ENCODE results near the gene ABL1. TPM values are rescaled to one million over a fixed set of nuclear protein-coding genes. Genes with fewer than 3 reads are reported as not detected.
A peak's percentile ranks its signal among the peaks of the same experiment; 100 is the strongest.

ABL1 gene
- total and polyA plus RNA-seq, 3 experiments from 2014 or later = 16.3 to 39.3 (median 38.8) TPM

DNA sequence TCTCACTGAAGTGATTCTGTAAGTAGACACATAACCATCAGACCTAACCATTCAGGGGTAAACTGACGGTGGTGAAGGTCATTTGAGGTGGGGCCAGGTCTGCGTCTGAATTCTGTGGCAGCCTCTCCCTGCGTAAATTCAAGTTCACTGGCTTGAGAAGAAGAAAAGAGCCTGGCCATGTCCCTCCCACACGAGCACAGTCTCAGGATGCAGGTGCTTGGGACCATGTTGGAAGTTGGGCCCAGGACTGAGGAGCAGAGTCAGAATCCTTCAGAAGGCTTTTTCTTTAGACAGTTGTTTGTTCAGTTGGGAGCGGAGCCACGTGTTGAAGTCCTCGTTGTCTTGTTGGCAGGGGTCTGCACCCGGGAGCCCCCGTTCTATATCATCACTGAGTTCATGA, 37.5 kb downstream of the ABL1 start:
- no peaks in the 10 kb centered on the region for H3K27me3 ChIP-seq (ENCODE audit: insufficient read depth, low read length, poor library complexity, severe bottlenecking)
- H3K9me3 Mint-ChIP-seq = no peaks in the 10 kb centered on the region
- no peak overlapping the region for H3K4me3 ChIP-seq (ENCODE audit: low read length)
- peak overlapping the region in 1 of 8 donors; percentile 66 for H3K27ac Mint-ChIP-seq
- no peaks in the 10 kb centered on the region for H3K9me3 ChIP-seq (ENCODE audit: low read length)
- peaks cover 30% of the 10 kb centered on the region for H3K36me3 ChIP-seq (ENCODE audit: insufficient read depth, low read length)
- H3K4me3 Mint-ChIP-seq = no peak overlapping the region
- no peak for DNase-seq
- no peaks in the 10 kb centered on the region for H3K4me1 ChIP-seq (ENCODE audit: insufficient read depth, low read length)
- peaks cover 0 to 74% (median 7%) of the 10 kb centered on the region in 3 donors for H3K36me3 Mint-ChIP-seq
- H3K27me3 Mint-ChIP-seq = peaks cover 0 to 1% of the 10 kb centered on the region in 2 donors
- CTCF ChIA-PET = no interaction called here
- H3K4me1 Mint-ChIP-seq = no peaks in the 10 kb centered on the region
- no peak overlapping the region for H3K27ac ChIP-seq (ENCODE audit: low read depth, low read length)
- POLR2A ChIA-PET = no interaction called here

DNA sequence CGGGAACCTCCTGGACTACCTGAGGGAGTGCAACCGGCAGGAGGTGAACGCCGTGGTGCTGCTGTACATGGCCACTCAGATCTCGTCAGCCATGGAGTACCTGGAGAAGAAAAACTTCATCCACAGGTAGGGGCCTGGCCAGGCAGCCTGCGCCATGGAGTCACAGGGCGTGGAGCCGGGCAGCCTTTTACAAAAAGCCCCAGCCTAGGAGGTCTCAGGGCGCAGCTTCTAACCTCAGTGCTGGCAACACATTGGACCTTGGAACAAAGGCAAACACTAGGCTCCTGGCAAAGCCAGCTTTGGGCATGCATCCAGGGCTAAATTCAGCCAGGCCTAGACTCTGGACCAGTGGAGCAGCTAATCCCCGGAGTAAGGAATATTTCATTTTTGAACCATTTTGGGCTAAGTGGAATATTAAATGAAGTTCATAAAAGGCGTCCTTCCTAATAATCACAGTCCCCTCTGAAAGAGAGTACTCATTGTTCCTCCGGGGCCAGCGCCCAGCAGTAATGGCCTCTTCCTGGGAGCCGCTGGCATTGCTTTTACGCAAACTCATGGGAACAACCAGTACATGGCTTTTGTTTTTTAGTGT, 38.0 kb downstream of the ABL1 start:
- no peak overlapping the region for H3K27ac ChIP-seq (ENCODE audit: low read depth, low read length)
- CTCF ChIA-PET = no interaction called here
- Mint-ChIP-seq H3K27me3 (peaks cover 0 to 1% of the 10 kb centered on the region in 2 donors), H3K27ac (no peak overlapping the region), H3K36me3 (peaks cover 0 to 75% (median 7%) of the 10 kb centered on the region in 3 donors), H3K9me3 (no peaks in the 10 kb centered on the region), H3K4me1 (no peaks in the 10 kb centered on the region), H3K4me3 (no peak overlapping the region)
- no peaks in the 10 kb centered on the region for H3K9me3 ChIP-seq (ENCODE audit: low read length)
- H3K36me3 ChIP-seq (ENCODE audit: insufficient read depth, low read length) = peaks cover 30% of the 10 kb centered on the region
- no peak overlapping the region for H3K4me3 ChIP-seq (ENCODE audit: low read length)
- no peaks in the 10 kb centered on the region for H3K4me1 ChIP-seq (ENCODE audit: insufficient read depth, low read length)
- H3K27me3 ChIP-seq (ENCODE audit: insufficient read depth, low read length, poor library complexity, severe bottlenecking) = no peaks in the 10 kb centered on the region
- DNase-seq = no peak
- POLR2A ChIA-PET = no interaction called here

GRCh38 chr9:130873966-130874365, 38.9 kb downstream of the ABL1 start:
- H3K4me1 Mint-ChIP-seq = no peaks in the 10 kb centered on the region
- no peak for DNase-seq

GRCh38 chr9:130874783-130875182, 39.7 kb downstream of the ABL1 start:
- Mint-ChIP-seq H3K36me3 (peaks cover 0 to 84% (median 8%) of the 10 kb centered on the region in 3 donors), H3K4me3 (no peak overlapping the region), H3K9me3 (no peaks in the 10 kb centered on the region), H3K27me3 (peaks cover 0 to 1% of the 10 kb centered on the region in 2 donors), H3K4me1 (no peaks in the 10 kb centered on the region), H3K27ac (no peak overlapping the region)
- Histone ChIP-seq H3K27ac (ENCODE audit: low read depth, low read length) (no peak overlapping the region), H3K36me3 (ENCODE audit: insufficient read depth, low read length) (peaks cover 43% of the 10 kb centered on the region), H3K4me1 (ENCODE audit: insufficient read depth, low read length) (no peaks in the 10 kb centered on the region), H3K4me3 (ENCODE audit: low read length) (no peak overlapping the region), H3K27me3 (ENCODE audit: insufficient read depth, low read length, poor library complexity, severe bottlenecking) (no peaks in the 10 kb centered on the region), H3K9me3 (ENCODE audit: low read length) (no peaks in the 10 kb centered on the region)
- no peak for DNase-seq
- POLR2A ChIA-PET = no interaction called here
- CTCF ChIA-PET = no interaction called here

More at GRCh38 chr9:130873966-130874365, 38.9 kb downstream of the ABL1 start:
- CTCF ChIA-PET = no interaction called here
- Mint-ChIP-seq H3K9me3 (no peaks in the 10 kb centered on the region), H3K27me3 (peaks cover 0 to 1% of the 10 kb centered on the region in 2 donors), H3K4me3 (no peak overlapping the region), H3K27ac (peak overlapping the region in 1 of 8 donors; percentile 33), H3K36me3 (peaks cover 0 to 81% (median 7%) of the 10 kb centered on the region in 3 donors)
- H3K4me1 ChIP-seq (ENCODE audit: insufficient read depth, low read length) = no peaks in the 10 kb centered on the region
- no peaks in the 10 kb centered on the region for H3K27me3 ChIP-seq (ENCODE audit: insufficient read depth, low read length, poor library complexity, severe bottlenecking)
- H3K36me3 ChIP-seq (ENCODE audit: insufficient read depth, low read length) = peaks cover 35% of the 10 kb centered on the region
- H3K9me3 ChIP-seq (ENCODE audit: low read length) = no peaks in the 10 kb centered on the region
- POLR2A ChIA-PET = no interaction called here
- no peak overlapping the region for H3K27ac ChIP-seq (ENCODE audit: low read depth, low read length)
- no peak overlapping the region for H3K4me3 ChIP-seq (ENCODE audit: low read length)

DNA sequence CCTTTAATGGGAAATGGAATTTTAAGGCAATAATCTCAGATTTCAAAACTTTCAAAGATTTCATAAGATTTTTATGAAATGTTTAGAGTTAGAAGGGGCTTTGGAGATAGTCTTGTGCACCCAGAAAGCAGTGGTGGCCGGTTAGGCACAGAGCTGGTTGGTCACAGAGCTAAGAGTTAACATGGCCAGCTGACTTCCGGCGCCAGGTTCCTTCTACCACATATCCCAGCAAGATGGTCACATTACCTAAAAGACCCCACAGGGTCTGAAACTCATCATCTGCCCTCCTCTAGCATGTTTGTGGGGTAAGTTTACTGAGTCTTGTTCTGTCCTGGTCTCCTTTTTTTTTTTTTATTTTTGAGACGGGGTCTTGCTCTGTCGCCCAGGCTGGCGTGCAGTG, 42.2 kb downstream of the ABL1 start:
- Mint-ChIP-seq H3K27ac (no peak overlapping the region), H3K9me3 (no peaks in the 10 kb centered on the region), H3K36me3 (peaks cover 0 to 88% (median 11%) of the 10 kb centered on the region in 3 donors), H3K27me3 (no peaks in the 10 kb centered on the region), H3K4me1 (no peaks in the 10 kb centered on the region), H3K4me3 (no peak overlapping the region)
- Histone ChIP-seq H3K27ac (ENCODE audit: low read depth, low read length) (no peak overlapping the region), H3K27me3 (ENCODE audit: insufficient read depth, low read length, poor library complexity, severe bottlenecking) (no peaks in the 10 kb centered on the region), H3K9me3 (ENCODE audit: low read length) (no peaks in the 10 kb centered on the region), H3K4me1 (ENCODE audit: insufficient read depth, low read length) (no peaks in the 10 kb centered on the region), H3K4me3 (ENCODE audit: low read length) (no peak overlapping the region), H3K36me3 (ENCODE audit: insufficient read depth, low read length) (peaks cover 54% of the 10 kb centered on the region)
- ChIA-PET POLR2A (no interaction called here), CTCF (interaction anchor here (1.4 kb wide), 1 partner anchor 169 kb away, joined by 3 read pairs; no protein-coding TSS in a partner anchor)
- DNase-seq = no peak

- Histone ChIP-seq H3K36me3 (ENCODE audit: insufficient read depth, low read length) (peaks cover 44% of the 10 kb centered on the region), H3K9me3 (ENCODE audit: low read length) (no peaks in the 10 kb centered on the region), H3K4me3 (ENCODE audit: low read length) (no peak overlapping the region), H3K4me1 (ENCODE audit: insufficient read depth, low read length) (no peaks in the 10 kb centered on the region), H3K27ac (ENCODE audit: low read depth, low read length) (no peak overlapping the region), H3K27me3 (ENCODE audit: insufficient read depth, low read length, poor library complexity, severe bottlenecking) (no peaks in the 10 kb centered on the region)
- ChIA-PET CTCF (no interaction called here), POLR2A (no interaction called here)
- Mint-ChIP-seq H3K36me3 (peaks cover 0 to 83% (median 11%) of the 10 kb centered on the region in 3 donors), H3K9me3 (no peaks in the 10 kb centered on the region), H3K4me1 (no peaks in the 10 kb centered on the region), H3K27ac (no peak overlapping the region), H3K4me3 (no peak overlapping the region), H3K27me3 (no peaks in the 10 kb centered on the region)
- no peak for DNase-seq
These were observed 43.2 kb downstream of the ABL1 start for GRCh38 chr9:130878295-130878694.

GRCh38 chr9:130879863-130880411, 44.9 kb downstream of the ABL1 start:
- Mint-ChIP-seq H3K36me3 (peaks cover 0 to 81% (median 13%) of the 10 kb centered on the region in 3 donors), H3K4me1 (no peaks in the 10 kb centered on the region), H3K27ac (no peak overlapping the region), H3K27me3 (no peaks in the 10 kb centered on the region), H3K4me3 (no peak overlapping the region), H3K9me3 (no peaks in the 10 kb centered on the region)
- CTCF ChIA-PET = no interaction called here
- DNase-seq = no peak
- Histone ChIP-seq H3K36me3 (ENCODE audit: insufficient read depth, low read length) (peaks cover 32% of the 10 kb centered on the region), H3K4me1 (ENCODE audit: insufficient read depth, low read length) (no peaks in the 10 kb centered on the region), H3K4me3 (ENCODE audit: low read length) (no peak overlapping the region), H3K27ac (ENCODE audit: low read depth, low read length) (no peak overlapping the region), H3K9me3 (ENCODE audit: low read length) (no peaks in the 10 kb centered on the region), H3K27me3 (ENCODE audit: insufficient read depth, low read length, poor library complexity, severe bottlenecking) (no peaks in the 10 kb centered on the region)
- POLR2A ChIA-PET = no interaction called here

DNA sequence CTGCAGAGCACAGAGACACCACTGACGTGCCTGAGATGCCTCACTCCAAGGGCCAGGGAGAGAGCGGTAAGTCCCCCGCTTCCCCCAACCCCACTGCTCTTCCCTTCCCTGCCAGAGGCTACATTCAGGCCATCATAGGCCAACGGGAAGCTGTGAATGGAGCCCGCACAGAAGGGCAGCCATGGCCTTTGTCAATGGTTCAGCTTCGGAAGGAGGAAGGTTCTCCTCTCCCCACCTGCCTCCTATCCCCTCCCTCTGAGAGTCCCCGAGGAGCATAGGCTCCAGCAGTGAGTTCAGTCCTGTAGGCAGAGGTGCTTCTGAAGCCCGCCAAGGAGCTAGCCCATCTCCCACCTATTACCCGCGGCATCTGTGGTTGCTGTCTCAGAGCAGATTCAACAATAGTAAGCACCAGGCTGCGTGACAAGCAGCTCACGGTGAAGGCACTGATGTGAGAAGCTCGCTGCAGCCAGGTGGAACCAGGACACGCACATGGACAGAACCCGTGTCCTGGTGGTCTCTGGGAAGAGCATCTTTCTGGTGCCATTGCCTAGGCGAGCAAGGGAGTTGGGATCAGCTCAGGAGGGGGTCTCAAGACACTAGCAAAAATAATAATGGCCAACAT, 45.7 kb downstream of the ABL1 start:
- H3K36me3 ChIP-seq (ENCODE audit: insufficient read depth, low read length) = peaks cover 37% of the 10 kb centered on the region
- H3K4me3 Mint-ChIP-seq = no peak overlapping the region
- POLR2A ChIA-PET = no interaction called here
- DNase-seq = no peak
- H3K27ac ChIP-seq (ENCODE audit: low read depth, low read length) = no peak overlapping the region
- no peaks in the 10 kb centered on the region for H3K27me3 ChIP-seq (ENCODE audit: insufficient read depth, low read length, poor library complexity, severe bottlenecking)
- no peak overlapping the region for H3K27ac Mint-ChIP-seq
- H3K9me3 Mint-ChIP-seq = no peaks in the 10 kb centered on the region
- peaks cover 0 to 82% (median 11%) of the 10 kb centered on the region in 3 donors for H3K36me3 Mint-ChIP-seq
- CTCF ChIA-PET = interaction anchor here (0.6 to 1.4 kb wide), 2 partner anchors 139 to 180 kb away, joined by 3 read pairs; no protein-coding TSS in a partner anchor
- H3K27me3 Mint-ChIP-seq = no peaks in the 10 kb centered on the region
- H3K4me1 Mint-ChIP-seq = no peaks in the 10 kb centered on the region
- no peaks in the 10 kb centered on the region for H3K4me1 ChIP-seq (ENCODE audit: insufficient read depth, low read length)
- no peak overlapping the region for H3K4me3 ChIP-seq (ENCODE audit: low read length)
- H3K9me3 ChIP-seq (ENCODE audit: low read length) = no peaks in the 10 kb centered on the region
